Measurements from ENCODE around the gene BRIX1. TPM values are rescaled to one million over a fixed set of nuclear protein-coding genes. Genes with fewer than 3 reads are reported as not detected.

BRIX1 gene
- total and polyA plus RNA-seq, 9 of the 15 experiments (the other 6 are each of a cell fraction or from before 2014, with no cell fraction given) = 115 to 193 (median 159) TPM

DNA sequence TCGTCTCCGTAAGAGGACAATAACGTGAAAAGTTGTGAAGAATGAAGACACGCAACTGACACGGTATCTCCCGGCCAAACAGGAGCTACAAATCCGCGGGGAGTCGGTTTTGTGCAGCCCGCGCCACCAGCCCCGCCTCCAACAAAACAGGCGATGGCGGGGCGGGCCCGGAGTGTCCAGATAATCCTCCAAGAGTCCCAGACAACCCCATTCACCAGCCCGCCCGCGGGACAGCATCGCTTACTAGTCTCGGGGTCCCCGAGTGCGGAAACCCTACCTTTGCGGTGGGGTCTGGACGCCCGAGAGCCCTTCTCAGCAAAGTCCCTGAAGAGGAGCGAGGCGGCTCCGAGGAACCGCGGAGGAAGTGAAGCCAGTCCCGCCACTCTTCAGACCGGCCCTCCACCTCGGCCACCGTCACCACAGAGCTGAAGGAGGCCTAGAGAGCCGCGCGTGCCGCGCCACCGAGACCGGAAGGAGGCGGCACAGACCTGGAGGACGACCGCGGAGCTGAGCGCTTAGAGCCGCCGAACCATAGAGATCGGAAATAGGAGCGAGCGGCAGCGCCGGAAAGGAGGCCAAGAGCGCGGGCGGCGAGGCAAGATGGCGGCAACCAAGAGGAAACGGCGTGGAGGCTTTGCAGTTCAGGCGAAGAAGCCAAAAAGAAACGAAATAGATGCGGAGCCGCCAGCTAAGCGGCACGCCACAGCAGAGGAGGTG lies at the start of gene BRIX1, which contains the start of gene RAD1 (continued):
- TF ChIP-seq, protein P1, sequence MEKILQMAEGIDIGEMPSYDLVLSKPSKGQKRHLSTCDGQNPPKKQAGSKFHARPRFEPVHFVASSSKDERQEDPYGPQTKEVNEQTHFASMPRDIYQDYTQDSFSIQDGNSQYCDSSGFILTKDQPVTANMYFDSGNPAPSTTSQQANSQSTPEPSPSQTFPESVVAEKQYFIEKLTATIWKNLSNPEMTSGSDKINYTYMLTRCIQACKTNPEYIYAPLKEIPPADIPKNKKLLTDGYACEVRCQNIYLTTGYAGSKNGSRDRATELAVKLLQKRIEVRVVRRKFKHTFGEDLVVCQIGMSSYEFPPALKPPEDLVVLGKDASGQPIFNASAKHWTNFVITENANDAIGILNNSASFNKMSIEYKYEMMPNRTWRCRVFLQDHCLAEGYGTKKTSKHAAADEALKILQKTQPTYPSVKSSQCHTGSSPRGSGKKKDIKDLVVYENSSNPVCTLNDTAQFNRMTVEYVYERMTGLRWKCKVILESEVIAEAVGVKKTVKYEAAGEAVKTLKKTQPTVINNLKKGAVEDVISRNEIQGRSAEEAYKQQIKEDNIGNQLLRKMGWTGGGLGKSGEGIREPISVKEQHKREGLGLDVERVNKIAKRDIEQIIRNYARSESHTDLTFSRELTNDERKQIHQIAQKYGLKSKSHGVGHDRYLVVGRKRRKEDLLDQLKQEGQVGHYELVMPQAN (IDR thresholded peaks at IDR 0.05; ENCODE audit: borderline replicate concordance) = peak; percentile 97
- TF ChIP-seq GABPB2 (CRISPR knock-in tag; conservative IDR thresholded peaks at IDR 0.05) (no peak), MTA1 (IDR thresholded peaks at IDR 0.05; ENCODE audit: borderline replicate concordance) (peak; percentile 68; the same call in 1 of the 2 replicates), ZNF384 (IDR thresholded peaks at IDR 0.05; ENCODE audit: low read depth, low read length) (peak; percentile 52; the same call in 1 of the 2 replicates), SAFB2 (IDR thresholded peaks at IDR 0.05; ENCODE audit: borderline replicate concordance, low read depth, low read length, severe bottlenecking) (no peak), ZBTB1 (CRISPR knock-in tag; IDR thresholded peaks at IDR 0.05; ENCODE audit: borderline replicate concordance, low read depth) (peak; percentile 94; the same call in 1 of the 2 replicates), EGR1 (conservative IDR thresholded peaks at IDR 0.05) (peak; percentile 94), SUPT5H (IDR thresholded peaks at IDR 0.05) (peak; percentile 97), ZNF785 (CRISPR knock-in tag; IDR thresholded peaks at IDR 0.05) (no peak), RBM22 (IDR thresholded peaks at IDR 0.05; ENCODE audit: low read depth, low read length, poor library complexity, severe bottlenecking) (no peak), ZNF24 (IDR thresholded peaks at IDR 0.05) (peak; percentile 42; the same call in 1 of the 2 replicates), FOXA3 (CRISPR knock-in tag; conservative IDR thresholded peaks at IDR 0.05 in 1 of 2, IDR thresholded peaks at IDR 0.05 in 1 of 2) (peak in 1 of 2 experiments; percentile 13; a peak in 1 of 4 replicates), EP400 (IDR thresholded peaks at IDR 0.05) (peak; percentile 99), HNRNPLL (IDR thresholded peaks at IDR 0.05; ENCODE audit: low read depth, low read length, poor library complexity, severe bottlenecking) (peak; percentile 60), CXXC5 (CRISPR knock-in tag; IDR thresholded peaks at IDR 0.05) (peak; percentile 92), RUNX1 (IDR thresholded peaks at IDR 0.05; ENCODE audit: low read depth) (no peak), BMI1 (IDR thresholded peaks at IDR 0.05; ENCODE audit: low read length) (no peak; the same call in 1 of the 2 replicates), ETV5 (CRISPR knock-in tag; IDR thresholded peaks at IDR 0.05; ENCODE audit: low read depth) (peak; percentile 98)
- TF ChIP-seq, protein P2, sequence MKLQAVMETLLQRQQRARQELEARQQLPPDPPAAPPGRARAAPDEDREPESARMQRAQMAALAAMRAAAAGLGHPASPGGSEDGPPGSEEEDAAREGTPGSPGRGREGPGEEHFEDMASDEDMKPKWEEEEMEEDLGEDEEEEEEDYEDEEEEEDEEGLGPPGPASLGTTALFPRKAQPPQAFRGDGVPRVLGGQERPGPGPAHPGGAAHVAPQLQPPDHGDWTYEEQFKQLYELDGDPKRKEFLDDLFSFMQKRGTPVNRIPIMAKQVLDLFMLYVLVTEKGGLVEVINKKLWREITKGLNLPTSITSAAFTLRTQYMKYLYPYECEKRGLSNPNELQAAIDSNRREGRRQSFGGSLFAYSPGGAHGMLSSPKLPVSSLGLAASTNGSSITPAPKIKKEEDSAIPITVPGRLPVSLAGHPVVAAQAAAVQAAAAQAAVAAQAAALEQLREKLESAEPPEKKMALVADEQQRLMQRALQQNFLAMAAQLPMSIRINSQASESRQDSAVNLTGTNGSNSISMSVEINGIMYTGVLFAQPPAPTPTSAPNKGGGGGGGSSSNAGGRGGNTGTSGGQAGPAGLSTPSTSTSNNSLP (IDR thresholded peaks at IDR 0.05; ENCODE audit: borderline replicate concordance, low read depth, low read length) = 0 out of 2 replicates have a peak, but pooled peaks have one; percentile 10
- TF ChIP-seq, protein P3, sequence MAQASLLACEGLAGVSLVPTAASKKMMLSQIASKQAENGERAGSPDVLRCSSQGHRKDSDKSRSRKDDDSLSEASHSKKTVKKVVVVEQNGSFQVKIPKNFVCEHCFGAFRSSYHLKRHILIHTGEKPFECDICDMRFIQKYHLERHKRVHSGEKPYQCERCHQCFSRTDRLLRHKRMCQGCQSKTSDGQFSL (CRISPR knock-in tag; IDR thresholded peaks at IDR 0.05) = no peak
- TF ChIP-seq, protein P3 (tag; IDR thresholded peaks at IDR 0.05) = no peak
- TF ChIP-seq, protein P4, sequence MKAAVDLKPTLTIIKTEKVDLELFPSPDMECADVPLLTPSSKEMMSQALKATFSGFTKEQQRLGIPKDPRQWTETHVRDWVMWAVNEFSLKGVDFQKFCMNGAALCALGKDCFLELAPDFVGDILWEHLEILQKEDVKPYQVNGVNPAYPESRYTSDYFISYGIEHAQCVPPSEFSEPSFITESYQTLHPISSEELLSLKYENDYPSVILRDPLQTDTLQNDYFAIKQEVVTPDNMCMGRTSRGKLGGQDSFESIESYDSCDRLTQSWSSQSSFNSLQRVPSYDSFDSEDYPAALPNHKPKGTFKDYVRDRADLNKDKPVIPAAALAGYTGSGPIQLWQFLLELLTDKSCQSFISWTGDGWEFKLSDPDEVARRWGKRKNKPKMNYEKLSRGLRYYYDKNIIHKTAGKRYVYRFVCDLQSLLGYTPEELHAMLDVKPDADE (conservative IDR thresholded peaks at IDR 0.05; ENCODE audit: control insufficient read depth, low read depth, low read length) = peak; percentile 87

Data from K562 (cell line).